B cell (primary cell): Measurements from ENCODE around the gene ITLN2.

ENCODE experiments used
- CTCF ChIP-seq: fragments of 200-600 bp; IDR thresholded peaks from one replicate; pipeline ENCODE4 v1.8.0; 2022; ENCODE audit warnings: antibody characterized with exemption, mild to moderate bottlenecking
- EZH2 ChIP-seq: IDR thresholded peaks from 2 replicates; pipeline ENCODE4 v1.6.1; 2012; ENCODE audit warnings: borderline replicate concordance, low read depth, mild to moderate bottlenecking, moderate library complexity, low read length; ENCODE audit not compliant: insufficient read depth, poor library complexity, severe bottlenecking

GRCh38 chr1:161000736-161001480 is 46.3 kb upstream of the ITLN2 start:
- no peak for TF ChIP-seq CTCF
- TF ChIP-seq EZH2 = no peak
